ENCODE measurements around the gene SUMF1.

DNA sequence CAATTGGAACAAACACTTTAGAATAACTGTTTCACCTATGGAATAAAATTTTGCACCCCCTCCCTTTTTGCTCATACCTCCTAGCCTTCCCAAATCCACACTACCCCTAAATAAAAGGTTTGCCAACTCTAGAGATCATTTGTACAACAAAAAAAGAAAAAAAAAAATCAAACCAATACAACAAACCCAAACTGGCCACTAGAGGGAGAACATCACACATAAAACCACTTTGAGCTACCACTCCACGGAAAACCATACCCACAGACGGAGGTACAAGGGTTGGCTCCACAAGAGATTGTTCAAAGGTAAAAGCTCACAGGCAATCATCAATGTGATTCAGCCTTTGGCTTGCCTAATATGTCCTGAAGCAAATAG, 116.3 kb downstream of the SUMF1 start:
- TF ChIP-seq, protein P1, sequence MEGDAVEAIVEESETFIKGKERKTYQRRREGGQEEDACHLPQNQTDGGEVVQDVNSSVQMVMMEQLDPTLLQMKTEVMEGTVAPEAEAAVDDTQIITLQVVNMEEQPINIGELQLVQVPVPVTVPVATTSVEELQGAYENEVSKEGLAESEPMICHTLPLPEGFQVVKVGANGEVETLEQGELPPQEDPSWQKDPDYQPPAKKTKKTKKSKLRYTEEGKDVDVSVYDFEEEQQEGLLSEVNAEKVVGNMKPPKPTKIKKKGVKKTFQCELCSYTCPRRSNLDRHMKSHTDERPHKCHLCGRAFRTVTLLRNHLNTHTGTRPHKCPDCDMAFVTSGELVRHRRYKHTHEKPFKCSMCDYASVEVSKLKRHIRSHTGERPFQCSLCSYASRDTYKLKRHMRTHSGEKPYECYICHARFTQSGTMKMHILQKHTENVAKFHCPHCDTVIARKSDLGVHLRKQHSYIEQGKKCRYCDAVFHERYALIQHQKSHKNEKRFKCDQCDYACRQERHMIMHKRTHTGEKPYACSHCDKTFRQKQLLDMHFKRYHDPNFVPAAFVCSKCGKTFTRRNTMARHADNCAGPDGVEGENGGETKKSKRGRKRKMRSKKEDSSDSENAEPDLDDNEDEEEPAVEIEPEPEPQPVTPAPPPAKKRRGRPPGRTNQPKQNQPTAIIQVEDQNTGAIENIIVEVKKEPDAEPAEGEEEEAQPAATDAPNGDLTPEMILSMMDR (IDR thresholded peaks at IDR 0.05): peak; percentile 69 to 84 (median 70)
- no peak for TF ChIP-seq POLR2A (IDR thresholded peaks at IDR 0.05)
